Spleen (tissue), 7 donors: ENCODE data around the gene EIF4A3.

Experiments
- CTCF ChIP-seq, 11 experiments: fragments of 200-600 bp in 7 of 11; fragments of 450-650 bp in 4 of 11; sonication (generic) in 4 of 11; IDR thresholded peaks in 8 of 11; conservative IDR thresholded peaks in 3 of 11; 1 replicate in 7 of 11; 2 replicates in 4 of 11; pipeline versions ENCODE4 v1.4.0 to v1.8.0; 2016 to 2021; ENCODE audit warnings: antibody characterized with exemption in 11 of 11, inconsistent platforms in 4 of 11, mild to moderate bottlenecking in 1 of 11
- POLR2A ChIP-seq, 3 donors: fragments of 450-650 bp; IDR thresholded peaks; one replicate each; pipeline ENCODE4 v1.5.1; 2017; ENCODE audit warnings: antibody characterized with exemption in 3 of 3, mild to moderate bottlenecking in 1 of 3
- donor health status: DM: no; HTN: no; CAD: no; lungs with moderate emphysema.
- donor health status: DM: no; HTN: no; CAD: no.
- donor health status: DM: no; HTN: no; CAD: no.

- no peak for TF ChIP-seq CTCF (IDR thresholded peaks at IDR 0.05 in 8 of 11, conservative IDR thresholded peaks at IDR 0.05 in 3 of 11)
- no peak for TF ChIP-seq POLR2A (IDR thresholded peaks at IDR 0.05)
Measured at GRCh38 chr17:80166446-80166845, 19.5 kb upstream of the EIF4A3 start.
